AG09309 (cell line): Measurements from ENCODE around the gene KLHL21.

Experiments
- DNase-seq: peaks from one replicate; pipeline ENCODE4 v3.0.0-alpha.2; 2010; ENCODE audit warnings: low read depth
- H3K4me3 ChIP-seq: 2 replicates; pipeline ENCODE4 v1.5.1; 2011; ENCODE audit warnings: mild to moderate bottlenecking, low read depth, low read length, moderate library complexity; ENCODE audit not compliant: control insufficient read depth
- CTCF ChIP-seq: IDR thresholded peaks from 2 replicates; pipeline ENCODE4 v1.5.1; 2011; ENCODE audit warnings: mild to moderate bottlenecking, low read depth, low read length, inconsistent platforms; ENCODE audit not compliant: insufficient read depth, control insufficient read depth; ENCODE audit errors: missing control alignments

KLHL21 gene

GRCh38 chr1:6632588-6633514 lies 30.2 kb upstream of the KLHL21 start:
- H3K4me3 ChIP-seq: no peak overlapping the region
- DNase-seq: no peak
- no peak for TF ChIP-seq CTCF

- no peak for TF ChIP-seq CTCF
- H3K4me3 ChIP-seq: no peak overlapping the region
- no peak for DNase-seq
These were observed 28.4 kb upstream of the KLHL21 start for GRCh38 chr1:6631058-6631457.

- DNase-seq: no peak
- TF ChIP-seq CTCF: no peak
- H3K4me3 ChIP-seq: no peak overlapping the region
These were observed 27.4 kb upstream of the KLHL21 start for GRCh38 chr1:6630027-6630426.

DNA sequence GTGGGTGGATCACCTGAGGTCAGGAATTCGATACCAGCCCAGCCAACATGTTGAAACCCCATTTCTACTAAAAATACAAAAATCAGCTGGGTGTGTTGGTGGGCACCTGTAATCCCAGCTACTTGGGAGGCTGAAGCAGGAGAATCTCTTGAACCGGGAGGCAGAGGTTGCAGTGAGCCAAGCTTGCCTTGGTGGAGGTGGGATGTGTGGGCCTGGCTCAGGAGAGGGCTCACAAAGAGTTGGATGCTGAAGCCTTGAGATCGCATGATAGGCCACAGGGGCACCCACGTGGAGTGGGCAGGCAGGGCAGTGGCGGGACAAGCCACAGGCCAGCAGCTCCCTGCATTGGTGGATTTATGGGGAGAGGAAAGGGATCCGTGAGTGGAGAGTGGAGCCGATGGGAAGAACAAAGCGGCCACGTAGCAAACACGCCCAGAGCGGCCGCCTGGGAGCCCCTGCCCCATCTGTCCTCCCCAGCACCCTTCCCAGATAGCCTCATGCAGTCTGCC lies 26.4 kb upstream of the KLHL21 start:
- H3K4me3 ChIP-seq: no peak overlapping the region
- TF ChIP-seq CTCF: no peak
- no peak for DNase-seq

- no peak for DNase-seq
- TF ChIP-seq CTCF: no peak
- H3K4me3 ChIP-seq: no peak overlapping the region
These were observed 25.3 kb upstream of the KLHL21 start for GRCh38 chr1:6627841-6628545.

DNA sequence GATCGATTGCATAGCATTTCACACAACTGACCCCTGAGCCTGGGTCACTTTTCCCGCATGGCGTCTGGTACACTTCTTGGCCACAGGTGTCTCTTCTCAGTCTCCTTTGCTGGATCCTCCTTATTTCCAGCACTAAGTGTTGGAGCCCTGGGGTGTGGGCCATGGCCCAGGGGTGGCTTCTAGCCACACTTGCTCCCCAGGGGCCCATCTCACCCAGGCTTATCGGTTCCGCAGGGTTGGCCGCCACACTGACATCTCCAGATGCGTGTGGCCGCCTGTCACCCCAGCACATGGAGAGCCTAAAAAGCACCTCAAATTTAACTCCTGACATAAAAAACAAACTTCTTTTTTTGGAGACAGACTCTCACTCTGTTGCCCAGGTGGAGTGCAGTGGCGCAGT lies 24.4 kb upstream of the KLHL21 start:
- no peak overlapping the region for H3K4me3 ChIP-seq
- TF ChIP-seq CTCF: no peak
- no peak for DNase-seq
